Measurements from ENCODE around the gene CAPN2.
A peak's percentile ranks its signal among the peaks of the same experiment; 100 is the strongest.
"Not testable (repeated sequence)": the region's sequence is repeated elsewhere in the genome, so short reads cannot be mapped to it uniquely, and the experiment has no call there.

CAPN2 gene

GRCh38 chr1:223740038-223740736 is 27.8 kb downstream of the CAPN2 start:
- DNase-seq = not testable (repeated sequence)

- DNase-seq = no peak
These were observed 29.5 kb downstream of the CAPN2 start for GRCh38 chr1:223741861-223742260.

GRCh38 chr1:223742856-223743517 is 30.6 kb downstream of the CAPN2 start:
- DNase-seq = no peak

- DNase-seq = no peak
These were observed 33.4 kb downstream of the CAPN2 start for GRCh38 chr1:223745731-223746130.

- DNase-seq = no peak
These were observed 35.5 kb downstream of the CAPN2 start for GRCh38 chr1:223747838-223748335.

- peak; percentile 14 for DNase-seq
These were observed 36.0 kb downstream of the CAPN2 start for GRCh38 chr1:223748405-223748772.

GRCh38 chr1:223748773-223749733 is 36.7 kb downstream of the CAPN2 start:
- DNase-seq = peak; percentile 12

- DNase-seq = no peak
These were observed 38.6 kb downstream of the CAPN2 start for GRCh38 chr1:223750730-223751570.

DNA sequence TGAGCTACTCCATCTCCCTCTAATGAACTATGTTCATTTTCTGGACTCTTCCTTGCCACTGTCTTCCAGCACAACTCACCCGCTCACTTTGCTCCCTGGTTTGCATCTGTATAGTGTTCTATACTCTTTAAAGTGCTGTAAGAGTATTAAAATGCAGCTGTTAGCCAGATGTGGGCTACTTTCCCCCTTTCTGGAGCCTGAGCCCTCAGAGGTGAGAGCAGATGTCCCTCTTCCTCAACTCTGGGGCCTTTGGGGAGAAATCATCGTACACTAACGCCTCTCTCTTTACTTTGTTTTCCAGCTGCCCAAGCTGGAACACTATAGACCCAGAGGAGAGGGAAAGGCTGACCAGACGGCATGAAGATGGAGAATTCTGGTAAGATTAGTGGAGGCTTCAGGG is 39.4 kb downstream of the CAPN2 start:
- DNase-seq = no peak

DNA sequence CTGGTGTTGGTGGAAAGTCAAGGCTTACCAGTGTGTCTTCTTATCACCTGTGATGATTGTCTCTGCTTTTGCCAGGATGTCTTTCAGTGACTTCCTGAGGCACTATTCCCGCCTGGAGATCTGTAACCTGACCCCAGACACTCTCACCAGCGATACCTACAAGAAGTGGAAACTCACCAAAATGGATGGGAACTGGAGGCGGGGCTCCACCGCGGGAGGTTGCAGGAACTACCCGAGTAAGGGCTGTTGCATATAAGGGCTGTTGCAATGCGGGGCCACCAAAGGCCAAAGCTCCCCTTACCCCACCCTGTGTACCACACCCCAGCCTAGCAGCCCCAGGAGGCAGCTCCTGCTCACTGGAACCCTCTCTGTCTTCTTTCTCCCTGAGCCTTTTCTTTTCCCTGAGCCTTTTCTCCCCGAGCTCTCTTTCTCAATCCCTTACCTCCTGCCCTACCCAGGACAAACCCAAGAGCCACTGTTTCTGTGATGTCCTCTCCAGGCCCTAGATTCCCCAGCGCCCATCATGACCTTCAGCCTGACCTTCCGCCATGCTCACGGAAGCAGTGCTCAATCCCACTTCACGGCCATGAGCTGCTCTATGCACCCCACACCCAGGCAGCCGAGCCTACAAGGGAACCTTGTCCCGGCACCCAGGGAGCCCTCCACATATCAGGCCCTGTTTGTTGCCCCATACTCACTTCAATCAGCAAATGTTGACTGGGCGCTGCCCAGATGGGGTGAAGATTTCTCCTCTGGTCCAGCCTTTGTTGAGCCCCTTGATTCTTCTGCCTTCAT is 40.6 kb downstream of the CAPN2 start:
- DNase-seq = no peak

DNA sequence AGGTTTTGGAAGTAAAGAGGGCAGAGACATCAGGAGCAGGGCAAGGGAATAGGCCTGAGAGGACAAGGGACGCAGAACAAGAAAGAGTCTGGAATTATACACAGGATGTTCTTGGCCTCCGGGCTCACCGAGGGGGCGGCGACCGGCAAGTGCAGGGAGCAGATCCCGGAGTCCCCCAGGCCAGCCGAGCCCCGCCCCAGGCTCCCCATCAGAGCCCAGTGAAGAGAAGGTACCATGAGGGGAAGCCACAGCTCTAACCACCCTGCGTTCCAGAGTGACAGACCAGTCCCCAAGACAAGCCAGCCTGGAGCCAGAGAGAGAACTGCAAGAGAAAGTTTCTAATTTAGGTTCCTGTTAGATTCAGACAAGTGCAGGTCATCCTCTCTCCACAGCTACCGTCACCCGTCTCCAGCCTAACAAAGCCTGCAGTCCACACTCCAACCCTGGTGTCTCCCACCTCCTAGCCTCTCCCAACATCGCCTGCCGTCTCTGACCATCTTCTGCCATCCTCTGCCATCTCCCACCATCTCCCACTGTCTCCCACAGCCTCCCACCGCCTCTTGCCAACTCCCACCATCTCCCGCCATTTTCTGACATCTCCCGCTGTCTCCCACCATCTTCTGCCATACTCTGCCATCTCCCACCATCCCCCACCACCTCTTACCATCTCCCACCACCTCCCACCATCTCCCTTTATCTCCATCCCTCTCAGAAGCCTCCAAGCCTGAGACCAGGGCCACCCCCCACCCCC is 42.5 kb downstream of the CAPN2 start:
- no peak for DNase-seq

DNA sequence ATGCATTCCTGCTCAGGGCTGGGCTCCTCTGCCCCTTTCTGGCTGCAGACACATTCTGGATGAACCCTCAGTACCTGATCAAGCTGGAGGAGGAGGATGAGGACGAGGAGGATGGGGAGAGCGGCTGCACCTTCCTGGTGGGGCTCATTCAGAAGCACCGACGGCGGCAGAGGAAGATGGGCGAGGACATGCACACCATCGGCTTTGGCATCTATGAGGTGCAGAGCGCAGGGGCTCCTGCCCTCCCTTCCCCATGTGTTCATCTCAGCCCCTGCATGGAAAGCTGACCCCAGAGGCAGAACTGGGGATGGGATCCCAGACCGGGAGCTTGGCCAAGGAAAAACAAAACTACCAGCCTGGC is 43.1 kb downstream of the CAPN2 start:
- no peak for DNase-seq

- no peak for DNase-seq
These were observed 43.8 kb downstream of the CAPN2 start for GRCh38 chr1:223755992-223756775.

- no peak for DNase-seq
These were observed 44.7 kb downstream of the CAPN2 start for GRCh38 chr1:223756806-223757700.

DNA sequence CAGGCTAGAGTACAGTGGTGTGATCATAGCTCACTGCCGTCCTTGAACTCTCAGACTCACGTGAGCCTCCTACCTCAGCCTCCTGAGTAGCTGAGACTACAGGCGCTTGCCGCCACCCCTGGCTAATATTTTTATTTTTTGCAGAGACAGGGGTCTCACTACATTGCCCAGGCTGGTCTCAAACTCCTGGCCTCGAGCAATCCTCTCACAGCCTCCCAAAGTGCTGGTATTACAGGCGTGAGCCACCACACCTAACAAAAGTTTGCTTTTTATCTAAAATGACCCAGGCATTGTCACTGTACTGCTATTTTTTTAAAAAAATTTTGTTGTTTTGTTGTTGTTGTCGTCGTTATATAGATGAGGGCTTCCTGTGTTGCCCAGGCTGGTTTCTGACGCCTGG is 46.4 kb downstream of the CAPN2 start:
- no peak for DNase-seq

GRCh38 chr1:223759273-223759672 is 46.9 kb downstream of the CAPN2 start:
- no peak for DNase-seq

DNA sequence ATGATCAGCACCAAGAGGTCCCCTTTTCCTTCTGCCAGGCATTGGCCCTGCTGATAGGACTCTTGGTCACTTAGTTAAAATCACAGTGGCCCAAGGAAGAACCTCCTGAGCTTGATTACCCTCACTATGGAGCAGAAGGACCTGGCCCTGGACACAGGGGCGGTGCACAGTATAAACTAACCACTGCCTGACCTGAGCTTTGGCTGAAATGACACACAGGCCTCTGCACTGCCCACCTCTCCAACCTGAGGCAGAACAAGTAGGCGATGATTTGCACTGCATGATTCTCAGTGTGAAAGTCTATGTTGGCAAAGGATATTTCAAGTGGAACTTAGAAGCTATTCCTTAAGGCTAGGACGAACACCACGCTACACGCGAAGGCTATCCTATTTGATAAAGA is 48.5 kb downstream of the CAPN2 start:
- no peak for DNase-seq

- DNase-seq = no peak
These were observed 49.1 kb downstream of the CAPN2 start for GRCh38 chr1:223761411-223761810.

DNA sequence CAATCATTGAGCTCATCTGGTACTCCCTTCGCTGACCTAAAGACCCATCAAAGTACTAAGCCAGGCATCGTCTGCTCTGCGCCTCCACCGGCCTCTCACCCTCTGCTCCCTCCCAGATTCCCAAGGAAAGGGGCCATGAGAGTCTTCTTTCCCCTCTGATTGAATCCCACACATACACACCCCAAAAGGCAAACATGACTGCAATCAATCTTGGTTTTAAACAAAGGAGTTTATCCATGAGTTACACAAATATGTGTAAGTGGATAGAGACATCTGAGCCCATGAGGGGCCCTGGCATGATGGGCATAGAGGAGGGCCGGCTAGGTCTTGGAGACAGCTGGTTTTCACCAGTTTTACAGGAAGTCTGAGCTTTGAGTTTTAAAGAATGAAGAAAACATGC is 50.9 kb downstream of the CAPN2 start:
- DNase-seq = no peak

Measured in kidney glomerular epithelial cell (primary cell).